Measurements from ENCODE around the gene LTB4R.

DNA sequence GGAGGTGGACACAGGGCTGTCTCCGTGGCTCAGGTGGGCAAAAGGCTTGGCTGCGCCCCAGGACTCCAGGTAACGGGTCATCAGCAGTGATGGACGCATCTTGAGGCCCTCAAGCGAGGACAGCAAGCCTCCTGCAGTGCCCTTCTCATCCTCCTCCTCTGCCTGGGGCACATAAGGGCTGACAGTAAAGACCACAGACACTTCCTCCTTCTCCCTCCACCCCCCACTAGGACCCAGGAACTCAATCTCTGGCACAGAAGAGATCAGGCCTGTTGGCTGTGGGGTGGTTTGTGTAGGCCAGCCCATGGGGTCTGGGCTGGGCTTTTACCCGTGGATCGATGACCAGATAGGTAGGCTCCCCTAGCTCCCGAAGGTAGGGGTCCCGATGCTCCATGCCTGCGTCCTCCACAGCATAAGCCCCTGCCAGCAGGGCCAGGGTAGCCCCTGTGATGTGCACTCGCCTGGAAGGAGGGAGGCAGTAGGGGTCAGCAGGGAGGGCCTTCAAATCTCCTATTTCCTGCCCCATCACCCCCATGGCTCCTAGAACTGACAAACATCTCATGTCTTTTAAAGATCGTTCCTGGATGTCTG is 17.9 kb downstream of the LTB4R start:
- TF ChIP-seq, protein P1, sequence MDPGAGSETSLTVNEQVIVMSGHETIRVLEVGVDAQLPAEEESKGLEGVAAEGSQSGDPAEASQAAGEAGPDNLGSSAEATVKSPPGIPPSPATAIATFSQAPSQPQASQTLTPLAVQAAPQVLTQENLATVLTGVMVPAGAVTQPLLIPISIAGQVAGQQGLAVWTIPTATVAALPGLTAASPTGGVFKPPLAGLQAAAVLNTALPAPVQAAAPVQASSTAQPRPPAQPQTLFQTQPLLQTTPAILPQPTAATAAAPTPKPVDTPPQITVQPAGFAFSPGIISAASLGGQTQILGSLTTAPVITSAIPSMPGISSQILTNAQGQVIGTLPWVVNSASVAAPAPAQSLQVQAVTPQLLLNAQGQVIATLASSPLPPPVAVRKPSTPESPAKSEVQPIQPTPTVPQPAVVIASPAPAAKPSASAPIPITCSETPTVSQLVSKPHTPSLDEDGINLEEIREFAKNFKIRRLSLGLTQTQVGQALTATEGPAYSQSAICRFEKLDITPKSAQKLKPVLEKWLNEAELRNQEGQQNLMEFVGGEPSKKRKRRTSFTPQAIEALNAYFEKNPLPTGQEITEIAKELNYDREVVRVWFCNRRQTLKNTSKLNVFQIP (CRISPR knock-in tag; IDR thresholded peaks at IDR 0.05; ENCODE audit: borderline replicate concordance, low read depth), result no peak
- TF ChIP-seq ARNTL (CRISPR knock-in tag; IDR thresholded peaks at IDR 0.05; ENCODE audit: borderline replicate concordance, low read depth), result no peak
- no peak for TF ChIP-seq ESRRG (CRISPR knock-in tag; IDR thresholded peaks at IDR 0.05)

All from SK-N-SH treated with all-trans-retinoic acid at 6 μM for 48 hours (cell line).